CD14-positive monocyte (primary cell): Measurements from ENCODE around the gene TMEM150A. TPM values are rescaled to one million over a fixed set of nuclear protein-coding genes. Genes with fewer than 3 reads are reported as not detected.

Source experiments
- DNase-seq, 3 donors: peaks; one replicate each; pipeline ENCODE4 v3.0.0-alpha.2; 2011 to 2022
- H2AFZ ChIP-seq: 2 replicates; pipeline ENCODE4 v1.6.0; 2012; ENCODE audit warnings: mild to moderate bottlenecking, low read depth, low read length, inconsistent platforms; ENCODE audit not compliant: insufficient read depth, poor library complexity, severe bottlenecking
- H3K27ac ChIP-seq, 2 donors: 1 replicate in 1 of 2; 2 replicates in 1 of 2; pipeline ENCODE4 v1.5.1; 2012 to 2013; ENCODE audit warnings: low read length in 2 of 2, control low read depth in 1 of 2, inconsistent platforms in 1 of 2, low read depth in 1 of 2, mild to moderate bottlenecking in 1 of 2
- H3K27me3 ChIP-seq, 2 donors: one replicate each; pipeline versions ENCODE4 v1.6.0 to v1.6.1; 2011 to 2013; ENCODE audit warnings: low read length in 2 of 2; ENCODE audit not compliant: control insufficient read depth in 2 of 2, insufficient read depth in 2 of 2
- H3K36me3 ChIP-seq, 2 donors: replicated peaks in 1 of 2; 1 replicate in 1 of 2; 2 replicates in 1 of 2; pipeline versions ENCODE4 v1.5.1 to v1.6.1; 2012 to 2013; ENCODE audit warnings: low read length in 2 of 2, control low read depth in 1 of 2, inconsistent platforms in 1 of 2, mild to moderate bottlenecking in 1 of 2; ENCODE audit not compliant: insufficient read depth in 2 of 2, control insufficient read depth in 1 of 2
- H3K4me1 ChIP-seq, 2 donors: 1 replicate in 1 of 2; 2 replicates in 1 of 2; pipeline versions ENCODE4 v1.5.1 to v1.6.1; 2012 to 2013; ENCODE audit warnings: low read length in 2 of 2, control low read depth in 1 of 2, inconsistent platforms in 1 of 2, mild to moderate bottlenecking in 1 of 2, moderate library complexity in 1 of 2; ENCODE audit not compliant: insufficient read depth in 2 of 2, control insufficient read depth in 1 of 2
- H3K4me2 ChIP-seq: replicated peaks from 2 replicates; pipeline ENCODE3; 2012; ENCODE audit warnings: low read length, moderate library complexity, mild to moderate bottlenecking; ENCODE audit not compliant: poor library complexity, severe bottlenecking; ENCODE audit errors: extremely low read depth
- H3K4me3 ChIP-seq, 3 experiments: fragments of 200-600 bp in 1 of 3; sonication (generic) in 1 of 3; replicated peaks in 1 of 3; 1 replicate in 2 of 3; 2 replicates in 1 of 3; pipeline ENCODE4 v1.5.1; 2011 to 2013; ENCODE audit warnings: low read length in 3 of 3, mild to moderate bottlenecking in 3 of 3, control low read depth in 2 of 3, low read depth in 2 of 3, inconsistent platforms in 1 of 3, moderate library complexity in 1 of 3
- H3K79me2 ChIP-seq: 2 replicates; pipeline ENCODE4 v1.6.0; 2012; ENCODE audit warnings: mild to moderate bottlenecking, control low read depth, inconsistent platforms, low read length, moderate library complexity; ENCODE audit not compliant: insufficient read depth
- H3K9ac ChIP-seq: 2 replicates; pipeline ENCODE4 v1.6.0; 2017; ENCODE audit warnings: low read length, mild to moderate bottlenecking; ENCODE audit not compliant: insufficient read depth, poor library complexity, severe bottlenecking
- H3K9me3 ChIP-seq, 2 donors: replicated peaks in 1 of 2; 1 replicate in 1 of 2; 2 replicates in 1 of 2; pipeline versions ENCODE4 v1.5.1 to v1.6.1; 2012 to 2013; ENCODE audit warnings: low read length in 2 of 2, control low read depth in 1 of 2; ENCODE audit not compliant: control insufficient read depth in 1 of 2, insufficient read depth in 1 of 2
- H4K20me1 ChIP-seq: 2 replicates; pipeline ENCODE4 v1.6.0; 2012; ENCODE audit warnings: mild to moderate bottlenecking, low read length, control low read depth, moderate library complexity; ENCODE audit not compliant: insufficient read depth
- H3K27ac Mint-ChIP-seq, 7 donors: one replicate each; pipeline ENCODE4 v1.8.0; 2020; ENCODE audit warnings: mild to moderate bottlenecking in 7 of 7, mixed read lengths in 7 of 7, moderate library complexity in 6 of 7, inconsistent platforms in 2 of 7
- H3K27me3 Mint-ChIP-seq, 3 donors: one replicate each; pipeline ENCODE4 v1.8.0; 2021 to 2022; ENCODE audit warnings: low read depth in 3 of 3, mild to moderate bottlenecking in 3 of 3, mixed read lengths in 3 of 3, moderate library complexity in 3 of 3, inconsistent platforms in 1 of 3
- H3K36me3 Mint-ChIP-seq, 2 donors: one replicate each; pipeline ENCODE4 v1.8.0; 2020; ENCODE audit warnings: mixed read lengths in 2 of 2, inconsistent platforms in 1 of 2, mild to moderate bottlenecking in 1 of 2
- H3K4me1 Mint-ChIP-seq: one replicate; pipeline ENCODE4 v1.8.0; 2020; ENCODE audit warnings: mild to moderate bottlenecking, mixed read lengths
- H3K4me3 Mint-ChIP-seq, 2 donors: one replicate each; pipeline ENCODE4 v1.8.0; 2020; ENCODE audit warnings: mild to moderate bottlenecking in 2 of 2, mixed read lengths in 2 of 2, moderate library complexity in 1 of 2
- H3K9me3 Mint-ChIP-seq, 7 donors: one replicate each; pipeline ENCODE4 v1.8.0; 2020 to 2022; ENCODE audit warnings: mixed read lengths in 7 of 7, mild to moderate bottlenecking in 6 of 7, moderate library complexity in 6 of 7, inconsistent platforms in 2 of 7
- WGBS: methylation state at CpG from one replicate; pipeline ENCODE4 v1.1.5; 2013; ENCODE audit warnings: missing lambda C conversion rate; ENCODE audit not compliant: insufficient coverage; 5-methylcytosine and 5-hydroxymethylcytosine counted together
- intact Hi-C, 2 donors: fragments of 100-400 bp; cut with micrococcal nuclease; formaldehyde crosslinking; loops; one replicate each; pipeline versions ENCODE4 v1.15.0 to v1.15.1; 2023
- polyA plus RNA-seq, 3 donors: library from polyadenylated mRNA; depleted of rRNA in 1 of 3; unstranded in 2 of 3; stranded (reverse) in 1 of 3; fragments of 300-500 nt in 2 of 3; fragments of >200 nt in 1 of 3; fragmentation: Illumina TruSeq in 2 of 3; gene quantifications; 1 replicate in 2 of 3; 2 replicates in 1 of 3; pipeline ENCODE4 v1.2.3, GENCODE V29; 2012 to 2021
- TF ChIP-seq, protein P1 (sequence below): fragments of 200-600 bp; IDR thresholded peaks from one replicate; pipeline ENCODE4 v1.8.0; 2022; ENCODE audit warnings: antibody characterized with exemption, mild to moderate bottlenecking

The TMEM150A gene
- polyA plus RNA-seq, 3 donors = 24.7 to 29.1 (median 26.6) TPM

DNA sequence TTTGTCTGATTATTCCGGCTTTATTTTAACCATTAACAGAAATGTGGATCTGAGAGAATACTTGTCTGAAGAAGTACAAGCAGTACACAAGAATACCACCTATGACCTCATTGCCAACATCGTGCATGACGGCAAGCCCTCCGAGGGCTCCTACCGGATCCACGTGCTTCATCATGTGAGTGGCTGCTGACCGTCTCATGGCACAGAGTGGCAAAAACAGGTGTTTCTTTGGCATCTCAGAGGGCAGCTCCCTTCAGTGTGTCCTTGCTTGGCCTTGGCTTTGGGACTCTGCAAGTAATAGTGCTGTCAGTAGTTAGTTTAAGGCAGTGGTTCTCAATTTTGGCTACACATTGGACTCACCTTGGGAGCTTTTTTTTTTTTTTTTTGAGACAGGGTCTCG lies 42.4 kb upstream of the TMEM150A start:
- Histone ChIP-seq H3K27me3 (no peaks in the 10 kb centered on the region), H3K9ac (no peak overlapping the region), H3K4me1 (peaks cover 17% of the 10 kb centered on the region in 2 donors), H3K4me3 (no peak overlapping the region), H3K36me3 (peaks cover 87 to 98% of the 10 kb centered on the region in 2 donors), H3K4me2 (no peak overlapping the region), H3K9me3 (no peaks in the 10 kb centered on the region), H3K27ac (no peak overlapping the region), H3K79me2 (peaks cover 4% of the 10 kb centered on the region), H4K20me1 (no peaks in the 10 kb centered on the region), H2AFZ (no peak overlapping the region)
- WGBS = 98% methylated on average over 6 of the region's 8 CpGs
- Mint-ChIP-seq H3K27me3 (peaks cover 0 to 1% (median 0%) of the 10 kb centered on the region in 3 donors), H3K4me3 (no peak overlapping the region), H3K36me3 (peaks cover 93 to 98% of the 10 kb centered on the region in 2 donors), H3K27ac (peak overlapping the region in 1 of 7 donors; percentile 30), H3K9me3 (no peaks in the 10 kb centered on the region), H3K4me1 (peaks cover 15% of the 10 kb centered on the region)
- intact Hi-C loops = no loop called here
- TF ChIP-seq, protein P1, sequence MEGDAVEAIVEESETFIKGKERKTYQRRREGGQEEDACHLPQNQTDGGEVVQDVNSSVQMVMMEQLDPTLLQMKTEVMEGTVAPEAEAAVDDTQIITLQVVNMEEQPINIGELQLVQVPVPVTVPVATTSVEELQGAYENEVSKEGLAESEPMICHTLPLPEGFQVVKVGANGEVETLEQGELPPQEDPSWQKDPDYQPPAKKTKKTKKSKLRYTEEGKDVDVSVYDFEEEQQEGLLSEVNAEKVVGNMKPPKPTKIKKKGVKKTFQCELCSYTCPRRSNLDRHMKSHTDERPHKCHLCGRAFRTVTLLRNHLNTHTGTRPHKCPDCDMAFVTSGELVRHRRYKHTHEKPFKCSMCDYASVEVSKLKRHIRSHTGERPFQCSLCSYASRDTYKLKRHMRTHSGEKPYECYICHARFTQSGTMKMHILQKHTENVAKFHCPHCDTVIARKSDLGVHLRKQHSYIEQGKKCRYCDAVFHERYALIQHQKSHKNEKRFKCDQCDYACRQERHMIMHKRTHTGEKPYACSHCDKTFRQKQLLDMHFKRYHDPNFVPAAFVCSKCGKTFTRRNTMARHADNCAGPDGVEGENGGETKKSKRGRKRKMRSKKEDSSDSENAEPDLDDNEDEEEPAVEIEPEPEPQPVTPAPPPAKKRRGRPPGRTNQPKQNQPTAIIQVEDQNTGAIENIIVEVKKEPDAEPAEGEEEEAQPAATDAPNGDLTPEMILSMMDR = no peak
- no peak for DNase-seq

- Histone ChIP-seq H3K9me3 (no peaks in the 10 kb centered on the region), H3K36me3 (peaks cover 87 to 96% of the 10 kb centered on the region in 2 donors), H3K4me3 (no peak overlapping the region), H2AFZ (no peak overlapping the region), H4K20me1 (no peaks in the 10 kb centered on the region), H3K79me2 (peaks cover 4% of the 10 kb centered on the region), H3K4me1 (peaks cover 5% of the 10 kb centered on the region in 2 donors), H3K27me3 (no peaks in the 10 kb centered on the region), H3K27ac (no peak overlapping the region), H3K4me2 (no peak overlapping the region), H3K9ac (no peak overlapping the region)
- WGBS = no CpG with 5 or more reads among the region's 3 CpGs
- Mint-ChIP-seq H3K9me3 (no peaks in the 10 kb centered on the region), H3K4me3 (no peak overlapping the region), H3K4me1 (peaks cover 6% of the 10 kb centered on the region), H3K36me3 (peaks cover 88 to 98% of the 10 kb centered on the region in 2 donors), H3K27me3 (no peaks in the 10 kb centered on the region), H3K27ac (peak overlapping the region in 2 of 7 donors; percentile 48 to 68)
- intact Hi-C loops = no loop called here
- no peak for DNase-seq
- TF ChIP-seq, protein P1 = no peak
These were observed 40.2 kb upstream of the TMEM150A start for GRCh38 chr2:85642725-85643124.
